PC-3 (cell line): Measurements from ENCODE around the gene IP6K3. TPM values are rescaled to one million over a fixed set of nuclear protein-coding genes. Genes with fewer than 3 reads are reported as not detected.

Source experiments
- ATAC-seq: fragments of 200-7000 bp; cut with Tn5 transposase; 2 replicates; pipeline ENCODE4 v1.9.1; 2020; ENCODE audit warnings: mild to moderate bottlenecking, moderate library complexity
- BruUV-seq: library from RNA; stranded (reverse); fragments of 400-500 nt; replicated peaks from 2 replicates; lab custom pipeline; 2021; lab: Mats Ljungman, UMichigan
- CTCF ChIA-PET: fragments of 300-600 bp; sonication (Branson Sonifier 250); formaldehyde crosslinking; loops from one replicate; lab custom pipeline; 2022; ENCODE audit warnings: antibody characterized with exemption; lab: Charles Lee
- POLR2A ChIA-PET: fragments of 300-600 bp; sonication (Branson Sonifier 250); formaldehyde crosslinking; loops from one replicate; lab custom pipeline; 2022; ENCODE audit warnings: antibody characterized with exemption; ENCODE audit not compliant: unreplicated experiment; lab: Charles Lee
- DNase-seq: peaks from one replicate; pipeline ENCODE4 v3.0.0-alpha.2; 2015
- H2AFZ ChIP-seq: fragments of 300-600 bp; sonication (generic); 2 replicates; pipeline ENCODE4 v1.6.0; 2016; ENCODE audit warnings: antibody characterized with exemption, low read length
- H3F3A ChIP-seq: fragments of 300-600 bp; sonication (generic); one replicate; pipeline ENCODE4 v1.6.0; 2017; ENCODE audit warnings: antibody characterized with exemption, low read length, control low read depth, mild to moderate bottlenecking; ENCODE audit not compliant: unreplicated experiment
- H3K27ac ChIP-seq: fragments of 300-600 bp; sonication (generic); 2 replicates; pipeline ENCODE4 v1.5.1; 2016; ENCODE audit warnings: mild to moderate bottlenecking, low read length
- H3K27me3 ChIP-seq: fragments of 300-600 bp; sonication (generic); 2 replicates; pipeline ENCODE4 v1.6.1; 2016; ENCODE audit warnings: low read length, mixed read lengths
- H3K36me3 ChIP-seq: fragments of 300-600 bp; sonication (generic); 2 replicates; pipeline ENCODE4 v1.6.1; 2016; ENCODE audit warnings: low read depth, mixed run types, low read length, mixed read lengths
- H3K4me1 ChIP-seq: fragments of 300-600 bp; sonication (generic); 2 replicates; pipeline ENCODE4 v1.5.1; 2016; ENCODE audit warnings: low read length; ENCODE audit not compliant: insufficient read depth
- H3K4me2 ChIP-seq: fragments of 300-600 bp; sonication (generic); 2 replicates; pipeline ENCODE4 v1.6.0; 2016; ENCODE audit warnings: low read length
- H3K4me3 ChIP-seq: fragments of 300-600 bp; sonication (generic); 2 replicates; pipeline ENCODE4 v1.5.1; 2016; ENCODE audit warnings: mild to moderate bottlenecking, low read length, mixed read lengths
- H3K79me2 ChIP-seq: fragments of 300-600 bp; sonication (generic); 2 replicates; pipeline ENCODE4 v1.6.1; 2017; ENCODE audit warnings: low read length, mixed read lengths
- H3K9ac ChIP-seq: fragments of 300-600 bp; sonication (generic); 2 replicates; pipeline ENCODE4 v1.6.0; 2016; ENCODE audit warnings: mild to moderate bottlenecking, low read length
- H3K9me2 ChIP-seq: fragments of 300-600 bp; sonication (generic); replicated peaks from 2 replicates; pipeline ENCODE4 v1.6.1; 2016; ENCODE audit warnings: mixed run types, low read length, mixed read lengths
- H3K9me3 ChIP-seq: fragments of 300-600 bp; sonication (generic); 2 replicates; pipeline ENCODE4 v1.6.1; 2016; ENCODE audit warnings: low read length, mixed read lengths
- H4K20me1 ChIP-seq: fragments of 300-600 bp; sonication (generic); 2 replicates; pipeline ENCODE4 v1.6.1; 2016; ENCODE audit warnings: low read length, mixed read lengths
- EZH2 ChIP-seq: fragments of 300-600 bp; sonication (generic); IDR thresholded peaks from one replicate; pipeline ENCODE4 v1.6.1; 2017; ENCODE audit warnings: antibody characterized with exemption, mild to moderate bottlenecking, low read length; ENCODE audit not compliant: unreplicated experiment
- EZH2phosphoT487 ChIP-seq: fragments of 300-600 bp; sonication (generic); IDR thresholded peaks from 2 replicates; pipeline ENCODE4 v1.6.1; 2018; ENCODE audit warnings: mild to moderate bottlenecking, antibody characterized with exemption, low read length, borderline replicate concordance
- intact Hi-C: fragments of 100-400 bp; cut with micrococcal nuclease; formaldehyde crosslinking; loops from 2 replicates; pipeline ENCODE4 v1.9.0; 2023
- total RNA-seq: library from RNA; depleted of rRNA; stranded (reverse); fragments of >200 nt; gene quantifications from 2 replicates; pipeline ENCODE4 v1.2.3, GENCODE V29; 2014
- TF ChIP-seq, protein P1 (sequence below): fragments of 300-600 bp; sonication (generic); conservative IDR thresholded peaks from 2 replicates; pipeline ENCODE4 v1.5.1; 2017; ENCODE audit warnings: antibody characterized with exemption, low read depth, mild to moderate bottlenecking, low read length

Gene IP6K3
- total RNA-seq, 1 experiment from 2014 or later: not detected

DNA sequence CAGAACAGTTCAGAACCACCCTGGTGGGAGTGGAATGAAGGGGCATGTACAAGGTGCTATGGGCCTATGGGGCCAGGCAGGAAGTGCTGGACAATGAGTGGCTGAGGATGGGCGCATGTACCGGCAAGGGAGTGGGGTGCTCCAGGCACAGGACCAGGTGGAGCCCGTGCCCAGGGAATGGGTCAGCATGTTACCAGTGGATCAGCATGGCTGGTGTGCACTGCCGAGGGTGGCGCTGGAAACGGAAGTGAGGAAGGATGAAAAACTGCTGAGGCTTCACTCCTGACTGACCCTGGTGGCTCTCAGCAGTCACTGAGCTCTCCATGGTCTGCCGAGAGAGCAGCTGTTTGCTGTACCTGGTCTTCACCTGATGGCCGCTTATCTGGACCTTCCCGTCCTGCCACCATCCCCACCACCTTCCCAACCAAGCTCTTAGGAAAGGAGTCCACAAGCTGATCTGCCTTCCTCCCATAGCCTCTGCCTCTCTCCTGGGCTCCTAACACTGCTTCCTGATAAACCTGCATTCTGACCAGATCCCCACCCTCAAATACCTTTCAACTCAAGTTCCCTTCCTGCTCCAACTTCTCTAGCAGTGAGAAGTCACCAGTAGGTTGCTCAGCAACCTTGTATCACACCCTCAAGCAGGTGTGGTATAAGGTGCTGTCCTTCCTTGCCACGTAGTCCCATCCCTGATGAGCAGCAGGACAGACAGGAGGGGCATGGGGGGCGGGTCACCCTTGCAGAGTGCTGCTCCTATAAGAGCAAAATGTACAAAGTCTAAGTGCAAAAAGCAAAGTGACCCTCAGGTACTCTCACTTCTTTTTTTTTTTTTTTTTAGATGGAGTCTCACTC lies 42.3 kb downstream of the IP6K3 start:
- ChIA-PET POLR2A (no interaction called here), CTCF (no interaction called here)
- H3K4me1 ChIP-seq: 0 out of 2 replicates have a peak, but pooled peaks cover 1% of the 10 kb centered on the region
- H3K9ac ChIP-seq: no peak overlapping the region
- intact Hi-C loops: loop anchor here (5.0 kb wide), 1 partner anchor 72 kb away; no protein-coding TSS in a partner anchor
- peaks cover 20% of the 10 kb centered on the region for H3K79me2 ChIP-seq
- H2AFZ ChIP-seq: no peak overlapping the region
- no TSS peak for BruUV-seq
- no peak overlapping the region for H3K27ac ChIP-seq
- H3K9me2 ChIP-seq: no peaks in the 10 kb centered on the region
- no peaks in the 10 kb centered on the region for H3K27me3 ChIP-seq
- no peaks in the 10 kb centered on the region for H3K9me3 ChIP-seq
- no peak overlapping the region for H3K4me2 ChIP-seq
- DNase-seq (no peak), ATAC-seq (no peak)
- TF ChIP-seq, protein P1, sequence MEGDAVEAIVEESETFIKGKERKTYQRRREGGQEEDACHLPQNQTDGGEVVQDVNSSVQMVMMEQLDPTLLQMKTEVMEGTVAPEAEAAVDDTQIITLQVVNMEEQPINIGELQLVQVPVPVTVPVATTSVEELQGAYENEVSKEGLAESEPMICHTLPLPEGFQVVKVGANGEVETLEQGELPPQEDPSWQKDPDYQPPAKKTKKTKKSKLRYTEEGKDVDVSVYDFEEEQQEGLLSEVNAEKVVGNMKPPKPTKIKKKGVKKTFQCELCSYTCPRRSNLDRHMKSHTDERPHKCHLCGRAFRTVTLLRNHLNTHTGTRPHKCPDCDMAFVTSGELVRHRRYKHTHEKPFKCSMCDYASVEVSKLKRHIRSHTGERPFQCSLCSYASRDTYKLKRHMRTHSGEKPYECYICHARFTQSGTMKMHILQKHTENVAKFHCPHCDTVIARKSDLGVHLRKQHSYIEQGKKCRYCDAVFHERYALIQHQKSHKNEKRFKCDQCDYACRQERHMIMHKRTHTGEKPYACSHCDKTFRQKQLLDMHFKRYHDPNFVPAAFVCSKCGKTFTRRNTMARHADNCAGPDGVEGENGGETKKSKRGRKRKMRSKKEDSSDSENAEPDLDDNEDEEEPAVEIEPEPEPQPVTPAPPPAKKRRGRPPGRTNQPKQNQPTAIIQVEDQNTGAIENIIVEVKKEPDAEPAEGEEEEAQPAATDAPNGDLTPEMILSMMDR: no peak
- TF ChIP-seq EZH2phosphoT487 (no peak), EZH2 (no peak)
- H4K20me1 ChIP-seq: no peaks in the 10 kb centered on the region
- peaks cover 5% of the 10 kb centered on the region for H3F3A ChIP-seq
- peaks cover 31% of the 10 kb centered on the region; the same call in 1 of the 2 replicates for H3K36me3 ChIP-seq
- H3K4me3 ChIP-seq: no peak overlapping the region

DNA sequence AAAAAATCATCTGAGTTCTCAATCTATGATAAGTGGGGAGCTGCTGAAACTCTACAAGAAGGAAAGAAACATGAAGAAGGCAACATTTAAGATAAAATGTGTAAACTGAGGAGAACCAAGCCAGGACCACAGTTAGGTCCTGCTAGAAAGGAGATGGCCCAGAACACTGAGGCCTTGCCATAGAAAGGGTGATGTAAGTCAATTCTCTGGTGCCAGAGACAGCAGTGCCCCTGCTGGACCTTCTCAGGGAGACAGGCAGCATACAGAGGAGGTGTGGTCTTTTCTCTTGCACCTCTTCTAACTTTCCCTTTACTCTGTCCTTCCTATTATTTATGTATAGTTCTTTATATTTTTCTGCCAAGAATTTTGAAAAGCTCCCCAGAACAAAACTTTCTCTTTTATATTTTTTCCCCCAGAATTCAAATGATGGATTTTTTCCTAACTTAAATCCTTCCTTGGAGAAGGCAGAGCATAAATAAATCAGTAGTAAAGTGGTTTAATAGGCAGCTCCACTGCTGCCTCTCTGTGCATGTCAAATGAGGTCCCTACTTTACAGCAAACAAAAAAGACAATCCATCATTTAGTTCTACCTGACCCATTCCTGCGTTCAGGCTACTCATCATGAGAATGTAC lies 44.2 kb downstream of the IP6K3 start:
- ChIA-PET POLR2A (no interaction called here), CTCF (no interaction called here)
- H3K9ac ChIP-seq: no peak overlapping the region
- peak; percentile 76 for ATAC-seq
- H3K27me3 ChIP-seq: no peaks in the 10 kb centered on the region
- no peaks in the 10 kb centered on the region for H4K20me1 ChIP-seq
- intact Hi-C loops: loop anchor here (5.0 kb wide), 1 partner anchor 70 kb away; no protein-coding TSS in a partner anchor
- no TSS peak for BruUV-seq
- H3F3A ChIP-seq: peaks cover 5% of the 10 kb centered on the region
- H3K9me2 ChIP-seq: no peaks in the 10 kb centered on the region
- no peak overlapping the region for H3K4me2 ChIP-seq
- peaks cover 30% of the 10 kb centered on the region; the same call in 1 of the 2 replicates for H3K36me3 ChIP-seq
- H3K27ac ChIP-seq: no peak overlapping the region
- H3K4me3 ChIP-seq: no peak overlapping the region
- TF ChIP-seq, protein P1: peak; percentile 68
- TF ChIP-seq EZH2phosphoT487: no peak
- no peaks in the 10 kb centered on the region for H3K9me3 ChIP-seq
- peak; percentile 66 for DNase-seq
- peaks cover 1% of the 10 kb centered on the region; the same call in 1 of the 2 replicates for H3K79me2 ChIP-seq
- H3K4me1 ChIP-seq: peaks cover 4% of the 10 kb centered on the region
- H2AFZ ChIP-seq: no peak overlapping the region
